GM19351 (cell line): ENCODE results near the gene MROH2A.

Source experiments
- ATAC-seq: cut with Tn5 transposase; IDR thresholded peaks from one replicate; pipeline ENCODE4 v1.9.1; 2021; ENCODE audit warnings: mild to moderate bottlenecking, moderate library complexity; ENCODE audit not compliant: unreplicated experiment

MROH2A gene

GRCh38 chr2:233799087-233799665 is 21.0 kb downstream of the MROH2A start:
- no peak for ATAC-seq

- no peak for ATAC-seq
Observed at GRCh38 chr2:233799716-233800115, 21.6 kb downstream of the MROH2A start.

GRCh38 chr2:233800208-233800607 is 22.1 kb downstream of the MROH2A start:
- ATAC-seq = no peak

- ATAC-seq = peak; percentile 82
Observed at GRCh38 chr2:233801357-233802131, 23.4 kb downstream of the MROH2A start.

GRCh38 chr2:233802132-233802815 is 24.1 kb downstream of the MROH2A start:
- ATAC-seq = no peak

- no peak for ATAC-seq
Observed at GRCh38 chr2:233803292-233803911, 25.3 kb downstream of the MROH2A start.

GRCh38 chr2:233803994-233804393 is 25.9 kb downstream of the MROH2A start:
- no peak for ATAC-seq

GRCh38 chr2:233807215-233807865 is 29.2 kb downstream of the MROH2A start:
- ATAC-seq = no peak

- ATAC-seq = no peak
Observed at GRCh38 chr2:233807966-233808935, 30.1 kb downstream of the MROH2A start.

- ATAC-seq = no peak
Observed at GRCh38 chr2:233810385-233810784, 32.3 kb downstream of the MROH2A start.

GRCh38 chr2:233811087-233811486 is 33.0 kb downstream of the MROH2A start:
- ATAC-seq = no peak

GRCh38 chr2:233811732-233812131 is 33.6 kb downstream of the MROH2A start:
- ATAC-seq = no peak

- ATAC-seq = no peak
Observed at GRCh38 chr2:233813236-233814055, 35.3 kb downstream of the MROH2A start.

GRCh38 chr2:233814056-233814835 is 36.1 kb downstream of the MROH2A start:
- peak; percentile 44 for ATAC-seq

- ATAC-seq = no peak
Observed at GRCh38 chr2:233815861-233816260, 37.7 kb downstream of the MROH2A start.

- no peak for ATAC-seq
Observed at GRCh38 chr2:233816334-233816733, 38.2 kb downstream of the MROH2A start.

GRCh38 chr2:233816771-233817170 is 38.6 kb downstream of the MROH2A start:
- no peak for ATAC-seq

- no peak for ATAC-seq
Observed at GRCh38 chr2:233817361-233817911, 39.3 kb downstream of the MROH2A start.
